ENCODE measurements around the gene PACRG.

The PACRG gene

DNA sequence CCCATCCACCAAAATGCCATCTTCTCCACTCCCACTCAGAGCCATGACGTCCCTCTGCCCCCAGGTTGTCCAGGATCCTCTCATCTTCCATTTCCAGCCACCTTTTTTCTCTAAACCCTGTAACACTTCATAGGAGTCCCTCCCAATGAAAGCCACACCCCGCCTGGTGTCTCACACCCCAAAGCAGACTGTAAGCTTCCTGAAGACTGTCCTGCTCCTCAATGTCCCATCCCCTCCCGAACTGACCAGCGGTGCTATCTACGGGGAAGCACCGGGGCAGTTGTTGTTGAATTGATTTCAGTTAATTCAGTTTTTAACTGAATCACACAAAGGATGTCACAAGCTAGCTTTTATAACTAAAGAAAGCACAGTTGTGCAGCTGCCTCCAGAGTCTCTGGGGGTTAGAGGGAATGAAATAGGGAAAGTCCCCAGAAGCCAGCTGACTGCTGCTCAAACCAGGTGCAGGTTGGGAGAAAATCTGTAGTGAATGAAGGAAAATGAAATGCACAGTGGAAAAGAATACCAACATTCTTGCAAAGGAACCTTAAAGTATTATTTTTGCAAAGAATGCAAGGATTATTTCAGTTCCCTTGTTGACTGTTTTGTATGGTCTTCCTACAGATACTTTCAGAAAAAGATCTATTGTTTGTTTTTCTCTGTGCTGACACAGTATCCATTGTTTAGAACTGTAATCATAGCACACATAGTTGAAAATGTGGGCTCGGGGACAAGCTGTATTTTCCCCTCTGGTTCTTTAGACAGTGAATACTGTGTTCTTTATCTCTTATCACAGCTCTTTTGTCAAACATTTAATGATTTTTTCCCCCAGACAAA, 464.1 kb downstream of the PACRG start:
- TF ChIP-seq Cebpa-rat (IDR thresholded peaks at IDR 0.05): no peak; a peak in 1 of 22 replicates
- Histone ChIP-seq H3K4me1 (peaks cover 10 to 33% (median 20%) of the 10 kb centered on the region in 10 experiments; a peak in 19 of 20 replicates), H3K36me3 (no peaks in the 10 kb centered on the region), H3K27me3 (no peaks in the 10 kb centered on the region), H3K9ac (peak overlapping the region in 6 of 11 experiments; percentile 4 to 68 (median 38); a peak in 9 of 22 replicates), H3K27ac (peak overlapping the region in 8 of 11 experiments; percentile 23 to 81 (median 64); a peak in 14 of 22 replicates), H3K9me3 (replicated peaks in 1 of 11) (peaks cover 0 to 24% (median 0%) of the 10 kb centered on the region in 11 experiments; a peak in 8 of 22 replicates), H3K4me2 (peak overlapping the region; percentile 24 to 69 (median 55); a peak in 21 of 22 replicates), H3K4me3 (peak overlapping the region in 1 of 10 experiments; percentile 3; a peak in 1 of 20 replicates), H4K20me1 (no peaks in the 10 kb centered on the region)

DNA sequence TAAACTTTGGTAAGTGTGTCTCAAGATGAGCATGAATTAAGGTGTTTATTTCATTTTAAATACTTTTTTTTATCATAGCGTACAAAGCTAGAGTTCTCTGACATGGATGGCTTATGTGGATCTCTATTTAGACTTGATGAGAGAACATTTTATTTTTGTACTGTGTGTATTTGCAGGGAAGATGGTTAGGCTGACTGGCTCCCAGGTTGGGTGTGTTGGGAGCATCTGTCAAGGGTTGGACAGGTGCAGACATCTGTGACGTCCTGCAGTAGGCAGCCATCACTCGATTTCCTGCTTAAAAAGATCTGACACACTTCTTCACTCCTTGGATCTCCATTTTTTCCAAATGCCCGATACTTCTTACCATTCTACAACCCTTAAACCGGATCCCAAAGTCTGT, 464.8 kb downstream of the PACRG start:
- Histone ChIP-seq H3K9ac (no peak overlapping the region), H3K4me1 (peaks cover 10 to 33% (median 20%) of the 10 kb centered on the region in 10 experiments; a peak in 19 of 20 replicates), H3K4me3 (no peak overlapping the region), H3K36me3 (no peaks in the 10 kb centered on the region), H3K27me3 (no peaks in the 10 kb centered on the region), H3K27ac (peak overlapping the region in 6 of 11 experiments; percentile 22 to 81 (median 40); a peak in 9 of 22 replicates), H3K9me3 (replicated peaks in 1 of 11) (peaks cover 0 to 19% (median 0%) of the 10 kb centered on the region in 11 experiments; a peak in 5 of 22 replicates), H3K4me2 (peak overlapping the region in 8 of 11 experiments; percentile 13 to 69 (median 55); a peak in 15 of 22 replicates), H4K20me1 (no peaks in the 10 kb centered on the region)
- TF ChIP-seq Cebpa-rat (IDR thresholded peaks at IDR 0.05): no peak

- peaks cover 10 to 33% (median 20%) of the 10 kb centered on the region in 10 experiments; a peak in 19 of 20 replicates for H3K4me1 ChIP-seq
- H3K27me3 ChIP-seq: no peaks in the 10 kb centered on the region
- no peak overlapping the region for H3K4me3 ChIP-seq
- no peaks in the 10 kb centered on the region for H3K36me3 ChIP-seq
- no peak overlapping the region for H3K27ac ChIP-seq
- no peak overlapping the region for H3K9ac ChIP-seq
- no peaks in the 10 kb centered on the region for H4K20me1 ChIP-seq
- no peak overlapping the region; a peak in 2 of 22 replicates for H3K4me2 ChIP-seq
- H3K9me3 ChIP-seq (replicated peaks in 1 of 11): peaks cover 0 to 17% (median 0%) of the 10 kb centered on the region in 11 experiments; a peak in 4 of 22 replicates
- TF ChIP-seq Cebpa-rat (IDR thresholded peaks at IDR 0.05): no peak
These were observed 465.6 kb downstream of the PACRG start for GRCh38 chr6:163193326-163193725.

- no peak overlapping the region for H3K9ac ChIP-seq
- no peak overlapping the region for H3K27ac ChIP-seq
- no peaks in the 10 kb centered on the region for H4K20me1 ChIP-seq
- H3K27me3 ChIP-seq: no peaks in the 10 kb centered on the region
- peaks cover 10 to 31% (median 19%) of the 10 kb centered on the region in 10 experiments; a peak in 19 of 20 replicates for H3K4me1 ChIP-seq
- peaks cover 0 to 14% (median 0%) of the 10 kb centered on the region in 11 experiments; a peak in 3 of 22 replicates for H3K9me3 ChIP-seq (replicated peaks in 1 of 11)
- no peak overlapping the region for H3K4me2 ChIP-seq
- no peak overlapping the region for H3K4me3 ChIP-seq
- TF ChIP-seq Cebpa-rat (IDR thresholded peaks at IDR 0.05): no peak
- no peaks in the 10 kb centered on the region for H3K36me3 ChIP-seq
These were observed 468.2 kb downstream of the PACRG start for GRCh38 chr6:163195721-163196691.

- 0 out of 22 replicates have a peak, but pooled peaks cover 0 to 9% (median 0%) of the 10 kb centered on the region in 11 experiments for H3K9me3 ChIP-seq (replicated peaks in 1 of 11)
- no peaks in the 10 kb centered on the region for H4K20me1 ChIP-seq
- H3K27me3 ChIP-seq: no peaks in the 10 kb centered on the region
- no peak overlapping the region for H3K27ac ChIP-seq
- H3K36me3 ChIP-seq: no peaks in the 10 kb centered on the region
- no peak overlapping the region for H3K4me3 ChIP-seq
- H3K9ac ChIP-seq: no peak overlapping the region
- peaks cover 0 to 13% (median 1%) of the 10 kb centered on the region in 10 experiments; a peak in 9 of 20 replicates for H3K4me1 ChIP-seq
- no peak overlapping the region for H3K4me2 ChIP-seq
- TF ChIP-seq Cebpa-rat (IDR thresholded peaks at IDR 0.05): no peak
These were observed 470.1 kb downstream of the PACRG start for GRCh38 chr6:163197839-163198238.

- no peak overlapping the region for H3K4me2 ChIP-seq
- no peaks in the 10 kb centered on the region for H4K20me1 ChIP-seq
- peaks cover 0 to 8% (median 0%) of the 10 kb centered on the region in 10 experiments; a peak in 5 of 20 replicates for H3K4me1 ChIP-seq
- no peaks in the 10 kb centered on the region for H3K36me3 ChIP-seq
- no peak overlapping the region for H3K4me3 ChIP-seq
- no peaks in the 10 kb centered on the region for H3K27me3 ChIP-seq
- H3K9ac ChIP-seq: no peak overlapping the region
- no peak overlapping the region for H3K27ac ChIP-seq
- TF ChIP-seq Cebpa-rat (IDR thresholded peaks at IDR 0.05): no peak
- 0 out of 22 replicates have a peak, but pooled peaks cover 0 to 9% (median 0%) of the 10 kb centered on the region in 11 experiments for H3K9me3 ChIP-seq (replicated peaks in 1 of 11)
These were observed 470.6 kb downstream of the PACRG start for GRCh38 chr6:163198396-163198795.

- no peaks in the 10 kb centered on the region for H3K36me3 ChIP-seq
- H3K4me2 ChIP-seq: no peak overlapping the region
- no peaks in the 10 kb centered on the region for H4K20me1 ChIP-seq
- 0 out of 22 replicates have a peak, but pooled peaks cover 0 to 9% (median 0%) of the 10 kb centered on the region in 11 experiments for H3K9me3 ChIP-seq (replicated peaks in 1 of 11)
- no peak overlapping the region for H3K9ac ChIP-seq
- no peaks in the 10 kb centered on the region for H3K27me3 ChIP-seq
- TF ChIP-seq Cebpa-rat (IDR thresholded peaks at IDR 0.05): no peak
- no peak overlapping the region for H3K27ac ChIP-seq
- H3K4me1 ChIP-seq: peaks cover 0 to 1% (median 0%) of the 10 kb centered on the region in 10 experiments; a peak in 3 of 20 replicates
- no peak overlapping the region for H3K4me3 ChIP-seq
These were observed 471.6 kb downstream of the PACRG start for GRCh38 chr6:163199371-163199770.

DNA sequence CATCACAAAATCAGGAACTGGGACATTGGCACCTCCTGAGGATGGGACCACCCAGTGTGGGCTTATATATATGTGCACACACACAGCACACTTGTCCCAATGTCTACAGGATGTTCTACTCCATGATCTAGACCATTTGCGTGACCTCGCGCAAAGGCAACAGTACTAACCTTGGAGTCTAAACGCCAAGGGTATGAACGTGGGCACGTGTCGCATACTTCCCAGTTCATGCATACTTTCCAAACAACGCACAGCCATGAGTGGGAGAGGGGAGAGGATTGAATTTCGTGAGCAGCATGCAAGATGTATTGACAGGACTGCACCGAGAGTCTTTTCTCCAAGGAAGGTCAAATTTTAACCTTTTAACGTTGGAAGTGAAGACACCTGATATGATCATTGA, 472.5 kb downstream of the PACRG start:
- Histone ChIP-seq H3K4me2 (no peak overlapping the region), H3K9me3 (replicated peaks in 1 of 11) (peaks cover 0 to 11% (median 0%) of the 10 kb centered on the region in 11 experiments; a peak in 3 of 22 replicates), H3K4me3 (no peak overlapping the region), H4K20me1 (no peaks in the 10 kb centered on the region), H3K36me3 (no peaks in the 10 kb centered on the region), H3K27ac (no peak overlapping the region), H3K27me3 (no peaks in the 10 kb centered on the region), H3K4me1 (no peaks in the 10 kb centered on the region), H3K9ac (no peak overlapping the region)
- TF ChIP-seq Cebpa-rat (IDR thresholded peaks at IDR 0.05): no peak

Measured in BLaER1 treated with 17β-estradiol and CSF1 and Interleukin-3, amounts not matched to agents 10 nM and 100 nM (cell line).